ENCODE results near the gene LY6G5C. TPM values are rescaled to one million over a fixed set of nuclear protein-coding genes. Genes with fewer than 3 reads are reported as not detected.

Gene LY6G5C
- total and polyA plus RNA-seq, 2 of the 13 experiments (the other 11 are each of a cell fraction or from before 2014, with no cell fraction given) = 0.33 to 0.55 TPM

DNA sequence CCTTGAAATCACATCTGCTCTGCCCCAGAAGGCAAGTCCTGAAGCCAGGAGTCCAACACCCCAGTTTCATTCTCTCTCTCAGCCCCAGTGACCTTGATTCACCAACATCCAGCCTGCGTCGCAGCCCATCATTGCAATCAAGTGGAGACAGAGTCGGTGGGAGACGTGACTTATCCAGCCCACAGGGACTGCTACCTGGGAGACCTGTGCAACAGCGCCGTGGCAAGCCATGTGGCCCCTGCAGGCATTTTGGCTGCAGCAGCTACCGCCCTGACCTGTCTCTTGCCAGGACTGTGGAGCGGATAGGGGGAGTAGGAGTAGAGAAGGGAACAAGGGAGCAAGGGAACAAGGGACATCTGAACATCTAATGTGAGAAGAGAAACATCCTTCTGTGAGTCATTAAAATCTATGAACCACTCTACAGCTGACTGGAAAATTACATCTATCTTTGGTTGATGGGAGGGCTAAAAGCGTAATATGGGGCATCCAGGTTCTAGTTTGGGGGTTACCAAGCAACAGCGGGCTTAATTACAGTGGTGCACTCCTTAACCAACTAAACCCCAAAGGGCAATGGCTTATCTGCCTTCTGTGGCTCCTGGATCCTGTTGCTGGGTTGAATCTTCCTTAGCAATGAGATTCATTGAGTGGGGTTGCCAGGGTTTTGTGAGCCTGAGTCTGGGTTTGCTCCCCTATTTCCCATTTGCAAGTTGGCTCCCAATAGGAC is 36.8 kb upstream of the LY6G5C start (continued):
- no peak; the same call in 1 of the 2 replicates for TF ChIP-seq ARID4A (CRISPR knock-in tag; IDR thresholded peaks at IDR 0.05; ENCODE audit: borderline replicate concordance)
- TF ChIP-seq SRSF9 (IDR thresholded peaks at IDR 0.05; ENCODE audit: borderline replicate concordance, insufficient read depth, low read depth, low read length, poor library complexity, severe bottlenecking) = no peak
- TF ChIP-seq FOXK1 (CRISPR knock-in tag; IDR thresholded peaks at IDR 0.05; ENCODE audit: borderline replicate concordance, low read depth) = no peak
- TF ChIP-seq TBP (CRISPR knock-in tag; IDR thresholded peaks at IDR 0.05) = no peak
- no peak for TF ChIP-seq RBM39 (IDR thresholded peaks at IDR 0.05; ENCODE audit: low read depth, low read length, poor library complexity, severe bottlenecking)
- peak; percentile 50; the same call in 1 of the 2 replicates for TF ChIP-seq PRDM10 (CRISPR knock-in tag; IDR thresholded peaks at IDR 0.05; ENCODE audit: low read depth)
- TF ChIP-seq ZNF724P (CRISPR knock-in tag; IDR thresholded peaks at IDR 0.05; ENCODE audit: borderline replicate concordance) = no peak
- TF ChIP-seq RORA (CRISPR knock-in tag; IDR thresholded peaks at IDR 0.05) = no peak
- no peak for TF ChIP-seq ZFAT (CRISPR knock-in tag; conservative IDR thresholded peaks at IDR 0.05)
- no peak for TF ChIP-seq SOX6 (IDR thresholded peaks at IDR 0.05)
- TF ChIP-seq SOX6 (CRISPR knock-in tag; IDR thresholded peaks at IDR 0.05) = no peak
- TF ChIP-seq DMTF1 (CRISPR knock-in tag; IDR thresholded peaks at IDR 0.05) = no peak
- TF ChIP-seq MTF1 (CRISPR knock-in tag; IDR thresholded peaks at IDR 0.05) = no peak
- no peak for TF ChIP-seq TAF1 (CRISPR knock-in tag; IDR thresholded peaks at IDR 0.05)
- TF ChIP-seq BHLHE40 (IDR thresholded peaks at IDR 0.05; ENCODE audit: low read length) = no peak
- TF ChIP-seq ATAD3A (CRISPR knock-in tag; IDR thresholded peaks at IDR 0.05) = no peak
- TF ChIP-seq KLF9 (CRISPR knock-in tag; IDR thresholded peaks at IDR 0.05; ENCODE audit: low read depth) = no peak
- TF ChIP-seq, protein P1, sequence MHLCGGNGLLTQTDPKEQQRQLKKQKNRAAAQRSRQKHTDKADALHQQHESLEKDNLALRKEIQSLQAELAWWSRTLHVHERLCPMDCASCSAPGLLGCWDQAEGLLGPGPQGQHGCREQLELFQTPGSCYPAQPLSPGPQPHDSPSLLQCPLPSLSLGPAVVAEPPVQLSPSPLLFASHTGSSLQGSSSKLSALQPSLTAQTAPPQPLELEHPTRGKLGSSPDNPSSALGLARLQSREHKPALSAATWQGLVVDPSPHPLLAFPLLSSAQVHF (CRISPR knock-in tag; IDR thresholded peaks at IDR 0.05) = no peak
- no peak for TF ChIP-seq ELF4 (CRISPR knock-in tag; IDR thresholded peaks at IDR 0.05; ENCODE audit: borderline replicate concordance)
